NCI-H1092 (cell line): ENCODE results near the gene PTPN2.
"Not testable (repeated sequence)": the region's sequence is repeated elsewhere in the genome, so short reads cannot be mapped to it uniquely, and the experiment has no call there.

ENCODE experiments used
- DNase-seq: peaks from one replicate; lab custom pipeline; 2025; lab: John Stamatoyannopoulos, UW

Gene PTPN2

GRCh38 chr18:12891561-12891960, 7.5 kb upstream of the PTPN2 start:
- no peak for DNase-seq

- DNase-seq: no peak
These were observed 6.9 kb upstream of the PTPN2 start for GRCh38 chr18:12890964-12891363.

GRCh38 chr18:12886498-12887126, 2.6 kb upstream of the PTPN2 start:
- no peak for DNase-seq

- no peak for DNase-seq
These were observed 1.5 kb upstream of the PTPN2 start for GRCh38 chr18:12885500-12885899.

GRCh38 chr18:12884406-12885323, 628 bp upstream of the PTPN2 start:
- DNase-seq: no peak

GRCh38 chr18:12883372-12883683, 709 bp downstream of the PTPN2 start:
- DNase-seq: no peak

- DNase-seq: no peak
These were observed 1.3 kb downstream of the PTPN2 start for GRCh38 chr18:12882453-12883371.

GRCh38 chr18:12880541-12880910, 3.5 kb downstream of the PTPN2 start:
- DNase-seq: no peak

- DNase-seq: no peak
These were observed 4.0 kb downstream of the PTPN2 start for GRCh38 chr18:12879840-12880540.

- not testable (repeated sequence) for DNase-seq
These were observed 9.0 kb downstream of the PTPN2 start for GRCh38 chr18:12874992-12875391.

- not testable (repeated sequence) for DNase-seq
These were observed 10.0 kb downstream of the PTPN2 start for GRCh38 chr18:12873961-12874567.

GRCh38 chr18:12872408-12872807, 11.6 kb downstream of the PTPN2 start:
- DNase-seq: no peak

- no peak for DNase-seq
These were observed 15.5 kb downstream of the PTPN2 start for GRCh38 chr18:12868576-12868975.

- no peak for DNase-seq
These were observed 16.5 kb downstream of the PTPN2 start for GRCh38 chr18:12867441-12868123.

- no peak for DNase-seq
These were observed 20.3 kb downstream of the PTPN2 start for GRCh38 chr18:12863687-12864216.

GRCh38 chr18:12862874-12863482, 21.1 kb downstream of the PTPN2 start:
- DNase-seq: no peak

GRCh38 chr18:12862467-12862866, 21.6 kb downstream of the PTPN2 start:
- DNase-seq: no peak

GRCh38 chr18:12861637-12862036, 22.4 kb downstream of the PTPN2 start:
- DNase-seq: no peak

- no peak for DNase-seq
These were observed 23.5 kb downstream of the PTPN2 start for GRCh38 chr18:12860530-12860929.

GRCh38 chr18:12858991-12859390, 25.0 kb downstream of the PTPN2 start:
- DNase-seq: no peak
